ENCODE data around the gene HRH3. TPM values are rescaled to one million over a fixed set of nuclear protein-coding genes. Genes with fewer than 3 reads are reported as not detected.

HRH3 gene
- total RNA-seq, 1 experiment from 2014 or later, result not detected

DNA sequence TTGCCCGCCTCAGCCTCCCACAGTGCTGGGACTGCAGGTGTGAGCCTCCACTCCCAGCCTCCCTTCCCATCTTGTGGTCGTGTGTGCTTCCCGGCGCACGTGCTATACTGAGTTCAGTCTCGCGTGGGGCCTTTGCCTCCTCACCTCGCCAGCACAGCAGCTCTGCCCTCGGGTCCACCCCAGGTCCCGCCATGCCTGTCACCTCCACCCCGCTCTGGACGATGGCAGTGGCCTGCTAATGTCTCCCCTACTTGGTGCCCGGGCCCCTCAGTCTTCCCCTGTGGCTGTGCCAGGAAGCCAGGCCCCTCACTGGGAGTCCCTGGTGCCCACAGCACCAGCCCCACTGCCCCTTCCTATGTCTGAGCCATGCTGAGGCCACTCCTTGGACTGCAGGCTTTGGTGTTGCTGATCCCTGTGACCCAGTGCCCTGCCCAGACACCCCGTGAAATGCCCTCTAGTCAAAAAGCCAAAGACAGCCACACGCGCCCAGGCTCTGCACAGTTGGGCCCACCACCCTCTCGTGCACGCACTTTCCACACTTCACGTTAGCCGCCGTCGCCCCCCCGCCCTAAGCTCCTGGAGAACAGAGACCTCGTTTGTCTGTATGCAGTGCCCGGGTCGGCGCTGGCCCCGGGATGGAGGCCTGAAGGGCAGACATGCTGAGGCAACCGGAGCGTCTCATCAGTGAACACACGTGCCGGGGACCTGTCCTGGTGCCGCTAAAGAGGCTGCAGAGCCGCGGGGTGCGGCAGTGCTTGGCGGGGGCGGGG lies 14.3 kb downstream of the HRH3 start:
- Histone ChIP-seq H3K9me2 (replicated peaks; ENCODE audit: insufficient read depth, low read length) (no peaks in the 10 kb centered on the region), H3K27me3 (ENCODE audit: low read length) (no peaks in the 10 kb centered on the region), H4K20me1 (ENCODE audit: insufficient read depth, low read depth, low read length) (peaks cover 8% of the 10 kb centered on the region; the same call in 1 of the 2 replicates), H3K4me1 (ENCODE audit: low read length) (no peaks in the 10 kb centered on the region), H3K9ac (ENCODE audit: low read length) (no peak overlapping the region), H3K27ac (ENCODE audit: low read length) (no peak overlapping the region), H2AFZ (ENCODE audit: low read length) (no peak overlapping the region), H3K79me2 (ENCODE audit: low read length) (no peaks in the 10 kb centered on the region), H3K9me3 (ENCODE audit: low read length) (no peaks in the 10 kb centered on the region), H3K4me2 (ENCODE audit: low read depth, low read length, poor library complexity, severe bottlenecking) (no peak overlapping the region), H3K36me3 (ENCODE audit: insufficient read depth, low read length) (no peaks in the 10 kb centered on the region), H3K4me3 (ENCODE audit: low read length) (no peak overlapping the region)
- DNase-seq, result no peak

GRCh38 chr20:62203378-62204030 lies 16.6 kb downstream of the HRH3 start:
- H3K27me3 ChIP-seq (ENCODE audit: low read length), result no peaks in the 10 kb centered on the region
- no peaks in the 10 kb centered on the region for H3K4me1 ChIP-seq (ENCODE audit: low read length)
- H4K20me1 ChIP-seq (ENCODE audit: insufficient read depth, low read depth, low read length), result no peaks in the 10 kb centered on the region
- peaks cover 9% of the 10 kb centered on the region; the same call in 1 of the 2 replicates for H3K36me3 ChIP-seq (ENCODE audit: insufficient read depth, low read length)
- H3K4me3 ChIP-seq (ENCODE audit: low read length), result no peak overlapping the region
- no peak for DNase-seq
- no peak overlapping the region for H3K27ac ChIP-seq (ENCODE audit: low read length)
- H3K79me2 ChIP-seq (ENCODE audit: low read length), result no peaks in the 10 kb centered on the region
- no peak overlapping the region for H2AFZ ChIP-seq (ENCODE audit: low read length)
- H3K9ac ChIP-seq (ENCODE audit: low read length), result no peak overlapping the region
- no peaks in the 10 kb centered on the region for H3K9me2 ChIP-seq (replicated peaks; ENCODE audit: insufficient read depth, low read length)
- no peaks in the 10 kb centered on the region for H3K9me3 ChIP-seq (ENCODE audit: low read length)
- H3K4me2 ChIP-seq (ENCODE audit: low read depth, low read length, poor library complexity, severe bottlenecking), result no peak overlapping the region

DNA sequence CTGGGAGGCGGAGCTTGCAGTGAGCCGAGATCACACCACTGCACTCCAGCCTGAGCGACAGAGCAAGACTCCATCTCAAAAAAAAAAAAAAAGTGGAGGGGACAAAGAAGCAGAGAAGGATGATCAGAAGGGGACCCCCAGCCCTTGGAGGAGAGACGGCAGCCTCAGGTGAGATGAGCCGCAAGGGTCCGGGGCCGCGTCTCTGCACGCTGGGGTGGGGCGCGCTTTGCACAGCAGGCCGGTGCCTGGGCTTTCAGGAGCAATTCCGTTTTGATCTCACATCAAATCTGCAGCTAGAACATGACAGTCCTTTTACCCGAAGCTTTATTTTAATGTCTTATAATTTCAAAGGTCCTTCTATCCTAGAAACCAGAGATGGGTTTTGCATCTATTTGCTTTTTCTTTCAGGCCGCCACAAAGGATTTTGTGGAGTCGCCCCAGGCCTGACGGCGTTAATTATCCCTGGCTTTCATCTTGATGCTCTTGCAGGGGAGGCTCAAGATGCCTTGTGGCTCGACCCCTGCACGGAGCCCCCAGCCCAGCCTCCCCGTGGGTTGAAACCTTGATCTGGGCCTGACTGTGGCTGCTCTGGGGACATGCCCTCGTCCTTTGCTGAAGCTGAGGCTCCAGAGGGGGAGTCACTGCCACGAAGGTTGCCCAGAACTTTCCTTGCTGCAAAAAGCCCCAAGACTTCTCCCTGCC lies 17.3 kb downstream of the HRH3 start:
- no peak for DNase-seq
- H3K36me3 ChIP-seq (ENCODE audit: insufficient read depth, low read length), result peaks cover 9% of the 10 kb centered on the region; the same call in 1 of the 2 replicates
- no peaks in the 10 kb centered on the region for H3K4me1 ChIP-seq (ENCODE audit: low read length)
- H4K20me1 ChIP-seq (ENCODE audit: insufficient read depth, low read depth, low read length), result no peaks in the 10 kb centered on the region
- no peak overlapping the region for H2AFZ ChIP-seq (ENCODE audit: low read length)
- no peaks in the 10 kb centered on the region for H3K9me3 ChIP-seq (ENCODE audit: low read length)
- H3K4me2 ChIP-seq (ENCODE audit: low read depth, low read length, poor library complexity, severe bottlenecking), result no peak overlapping the region
- H3K27me3 ChIP-seq (ENCODE audit: low read length), result no peaks in the 10 kb centered on the region
- H3K4me3 ChIP-seq (ENCODE audit: low read length), result no peak overlapping the region
- no peaks in the 10 kb centered on the region for H3K79me2 ChIP-seq (ENCODE audit: low read length)
- H3K9me2 ChIP-seq (replicated peaks; ENCODE audit: insufficient read depth, low read length), result no peaks in the 10 kb centered on the region
- H3K27ac ChIP-seq (ENCODE audit: low read length), result no peak overlapping the region
- H3K9ac ChIP-seq (ENCODE audit: low read length), result no peak overlapping the region

DNA sequence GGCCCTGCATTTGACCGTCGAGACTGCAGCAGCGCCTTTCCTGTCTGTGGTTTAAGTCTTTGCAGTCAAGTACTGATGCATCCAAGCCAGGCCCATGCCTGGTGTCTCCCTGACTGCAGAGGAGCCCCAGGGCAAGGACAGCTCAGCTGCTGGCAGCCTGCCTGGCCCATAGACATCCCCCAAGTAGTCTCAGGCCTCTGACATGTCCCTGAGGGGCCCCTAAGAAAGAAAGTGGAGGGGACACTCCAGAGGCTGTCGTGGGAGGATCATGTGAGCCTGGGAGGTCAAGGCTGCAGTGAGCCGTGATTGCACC lies 18.0 kb downstream of the HRH3 start:
- Histone ChIP-seq H3K27me3 (ENCODE audit: low read length) (no peaks in the 10 kb centered on the region), H3K9me2 (replicated peaks; ENCODE audit: insufficient read depth, low read length) (no peaks in the 10 kb centered on the region), H2AFZ (ENCODE audit: low read length) (no peak overlapping the region), H3K4me2 (ENCODE audit: low read depth, low read length, poor library complexity, severe bottlenecking) (no peak overlapping the region), H3K4me3 (ENCODE audit: low read length) (no peak overlapping the region), H3K9me3 (ENCODE audit: low read length) (no peaks in the 10 kb centered on the region), H3K9ac (ENCODE audit: low read length) (no peak overlapping the region), H3K4me1 (ENCODE audit: low read length) (no peaks in the 10 kb centered on the region), H4K20me1 (ENCODE audit: insufficient read depth, low read depth, low read length) (no peaks in the 10 kb centered on the region), H3K79me2 (ENCODE audit: low read length) (no peaks in the 10 kb centered on the region), H3K36me3 (ENCODE audit: insufficient read depth, low read length) (peaks cover 9% of the 10 kb centered on the region; the same call in 1 of the 2 replicates), H3K27ac (ENCODE audit: low read length) (no peak overlapping the region)
- no peak for DNase-seq

DNA sequence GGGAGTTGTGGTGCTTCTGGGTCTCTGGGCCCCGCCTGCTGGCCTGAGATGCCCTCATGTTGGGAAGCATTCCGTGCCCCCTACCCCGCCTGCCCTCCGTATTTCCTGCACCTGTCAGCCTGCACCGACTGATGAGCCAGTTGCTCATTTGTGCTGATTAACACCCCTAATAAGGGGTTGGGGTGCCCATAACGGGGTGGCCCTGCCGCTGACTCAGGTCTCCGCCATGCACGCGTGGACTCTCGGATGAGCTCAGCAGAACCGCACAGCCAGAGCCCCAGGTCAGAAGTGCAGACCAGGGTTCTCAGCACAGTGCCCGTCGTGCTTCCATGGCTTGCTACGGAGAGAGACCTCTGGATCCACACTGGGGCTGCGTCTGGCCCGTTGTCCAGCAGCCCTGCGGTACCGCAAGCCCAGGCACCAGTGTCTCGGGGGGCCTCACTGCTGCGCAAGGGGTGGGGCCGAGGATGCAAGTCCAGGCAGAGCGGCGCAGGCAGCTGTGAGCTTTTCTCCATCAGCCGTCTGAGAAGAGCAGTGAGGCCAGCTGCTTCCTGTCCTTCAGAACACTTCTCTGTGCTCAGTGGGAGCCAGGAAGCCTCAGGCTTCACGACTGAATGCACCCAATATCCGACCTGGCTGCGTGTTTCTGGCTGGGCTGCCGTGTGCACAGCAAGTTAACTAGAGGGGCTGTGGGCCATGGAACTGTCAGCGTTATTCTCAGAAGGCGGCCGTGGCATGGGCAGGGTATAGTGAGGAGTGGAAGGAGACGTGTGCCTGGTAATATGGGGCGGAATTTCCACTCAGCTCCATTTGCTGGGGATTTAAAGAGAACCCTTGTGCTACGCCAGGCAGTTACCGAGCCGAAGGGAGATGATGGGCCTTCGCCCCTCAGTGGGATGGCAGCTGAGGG lies 18.6 kb downstream of the HRH3 start:
- Histone ChIP-seq H3K4me3 (ENCODE audit: low read length) (no peak overlapping the region), H3K9ac (ENCODE audit: low read length) (no peak overlapping the region), H3K36me3 (ENCODE audit: insufficient read depth, low read length) (peaks cover 9% of the 10 kb centered on the region; the same call in 1 of the 2 replicates), H3K27me3 (ENCODE audit: low read length) (no peaks in the 10 kb centered on the region), H3K4me2 (ENCODE audit: low read depth, low read length, poor library complexity, severe bottlenecking) (no peak overlapping the region), H3K9me3 (ENCODE audit: low read length) (no peaks in the 10 kb centered on the region), H3K4me1 (ENCODE audit: low read length) (no peaks in the 10 kb centered on the region), H3K9me2 (replicated peaks; ENCODE audit: insufficient read depth, low read length) (no peaks in the 10 kb centered on the region), H2AFZ (ENCODE audit: low read length) (no peak overlapping the region), H4K20me1 (ENCODE audit: insufficient read depth, low read depth, low read length) (no peaks in the 10 kb centered on the region), H3K79me2 (ENCODE audit: low read length) (no peaks in the 10 kb centered on the region), H3K27ac (ENCODE audit: low read length) (no peak overlapping the region)
- DNase-seq, result no peak

DNA sequence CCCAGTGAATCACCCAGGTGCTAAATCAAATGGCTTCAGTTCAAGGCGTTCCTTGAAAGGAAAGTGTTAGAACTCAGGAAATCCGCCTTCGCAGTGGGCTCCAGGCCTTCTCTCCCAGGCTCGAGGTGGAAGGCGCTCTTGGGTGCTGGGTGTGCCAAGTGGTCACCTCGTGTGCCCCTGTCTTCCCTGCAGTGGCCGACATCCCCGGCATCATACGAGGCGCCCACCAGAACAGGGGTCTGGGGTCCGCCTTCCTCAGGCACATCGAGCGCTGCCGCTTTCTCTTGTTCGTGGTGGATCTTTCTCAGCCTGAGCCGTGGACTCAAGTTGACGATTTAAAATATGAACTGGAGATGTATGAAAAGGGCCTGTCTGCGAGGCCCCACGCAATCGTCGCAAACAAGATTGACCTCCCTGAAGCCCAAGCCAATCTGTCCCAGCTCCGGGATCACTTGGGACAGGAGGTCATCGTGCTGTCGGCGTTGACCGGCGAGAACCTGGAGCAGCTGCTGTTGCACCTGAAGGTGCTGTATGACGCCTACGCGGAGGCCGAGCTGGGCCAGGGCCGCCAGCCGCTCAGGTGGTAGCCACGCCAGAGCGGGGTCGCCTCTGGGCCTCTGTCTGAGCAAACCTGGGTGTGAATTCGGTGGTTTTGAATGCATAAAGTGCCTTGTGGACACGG lies 19.4 kb downstream of the HRH3 start:
- Histone ChIP-seq H3K36me3 (ENCODE audit: insufficient read depth, low read length) (peaks cover 12% of the 10 kb centered on the region), H3K4me1 (ENCODE audit: low read length) (no peaks in the 10 kb centered on the region), H2AFZ (ENCODE audit: low read length) (no peak overlapping the region), H4K20me1 (ENCODE audit: insufficient read depth, low read depth, low read length) (no peaks in the 10 kb centered on the region), H3K79me2 (ENCODE audit: low read length) (no peaks in the 10 kb centered on the region), H3K9me3 (ENCODE audit: low read length) (no peaks in the 10 kb centered on the region), H3K9ac (ENCODE audit: low read length) (no peak overlapping the region), H3K27ac (ENCODE audit: low read length) (no peak overlapping the region), H3K4me3 (ENCODE audit: low read length) (no peak overlapping the region), H3K27me3 (ENCODE audit: low read length) (no peaks in the 10 kb centered on the region), H3K9me2 (replicated peaks; ENCODE audit: insufficient read depth, low read length) (no peaks in the 10 kb centered on the region), H3K4me2 (ENCODE audit: low read depth, low read length, poor library complexity, severe bottlenecking) (no peak overlapping the region)
- no peak for DNase-seq

DNA sequence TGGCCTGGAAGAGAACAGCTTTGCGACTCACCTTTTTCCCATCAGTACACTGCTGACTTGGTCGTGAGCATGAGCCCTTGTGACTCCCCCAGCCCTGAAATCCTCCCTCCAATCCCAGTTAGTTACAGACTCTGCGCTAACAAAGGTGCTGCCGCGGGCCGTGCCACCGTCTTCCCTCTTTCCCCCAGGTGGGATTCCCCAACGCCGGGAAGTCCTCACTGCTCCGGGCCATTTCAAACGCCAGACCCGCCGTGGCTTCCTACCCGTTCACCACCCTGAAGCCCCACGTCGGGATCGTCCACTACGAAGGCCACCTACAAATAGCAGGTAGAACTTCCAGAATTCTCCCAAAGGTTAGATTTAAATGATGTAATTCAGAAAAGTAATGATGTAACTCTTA lies 21.1 kb downstream of the HRH3 start:
- H3K9me2 ChIP-seq (replicated peaks; ENCODE audit: insufficient read depth, low read length), result no peaks in the 10 kb centered on the region
- H3K4me2 ChIP-seq (ENCODE audit: low read depth, low read length, poor library complexity, severe bottlenecking), result no peak overlapping the region
- H3K36me3 ChIP-seq (ENCODE audit: insufficient read depth, low read length), result peaks cover 13% of the 10 kb centered on the region
- H3K9me3 ChIP-seq (ENCODE audit: low read length), result no peaks in the 10 kb centered on the region
- no peak overlapping the region for H3K4me3 ChIP-seq (ENCODE audit: low read length)
- no peak overlapping the region for H2AFZ ChIP-seq (ENCODE audit: low read length)
- H3K9ac ChIP-seq (ENCODE audit: low read length), result no peak overlapping the region
- H3K4me1 ChIP-seq (ENCODE audit: low read length), result no peaks in the 10 kb centered on the region
- DNase-seq, result no peak
- no peaks in the 10 kb centered on the region for H3K27me3 ChIP-seq (ENCODE audit: low read length)
- no peak overlapping the region for H3K27ac ChIP-seq (ENCODE audit: low read length)
- no peaks in the 10 kb centered on the region for H3K79me2 ChIP-seq (ENCODE audit: low read length)
- no peaks in the 10 kb centered on the region for H4K20me1 ChIP-seq (ENCODE audit: insufficient read depth, low read depth, low read length)

All from Karpas-422 (cell line).